GM12865 (cell line): ENCODE data around the gene ZNF613.
A peak's percentile ranks its signal among the peaks of the same experiment; 100 is the strongest.

ENCODE experiments used
- DNase-seq: peaks from one replicate; pipeline ENCODE4 v3.0.0; 2010; ENCODE audit warnings: low read depth
- H3K4me3 ChIP-seq: 2 replicates; pipeline ENCODE4 v1.5.1; 2011; ENCODE audit warnings: mild to moderate bottlenecking, low read depth, low read length, control low read depth
- CTCF ChIP-seq: IDR thresholded peaks from 2 replicates; pipeline ENCODE4 v1.5.1; 2011; ENCODE audit warnings: low read length, control low read depth, low read depth, inconsistent platforms; ENCODE audit not compliant: insufficient read depth; ENCODE audit errors: missing control alignments

Gene ZNF613

GRCh38 chr19:51916167-51916566, 11.1 kb upstream of the ZNF613 start:
- TF ChIP-seq CTCF, result no peak
- no peak for DNase-seq
- no peak overlapping the region for H3K4me3 ChIP-seq

DNA sequence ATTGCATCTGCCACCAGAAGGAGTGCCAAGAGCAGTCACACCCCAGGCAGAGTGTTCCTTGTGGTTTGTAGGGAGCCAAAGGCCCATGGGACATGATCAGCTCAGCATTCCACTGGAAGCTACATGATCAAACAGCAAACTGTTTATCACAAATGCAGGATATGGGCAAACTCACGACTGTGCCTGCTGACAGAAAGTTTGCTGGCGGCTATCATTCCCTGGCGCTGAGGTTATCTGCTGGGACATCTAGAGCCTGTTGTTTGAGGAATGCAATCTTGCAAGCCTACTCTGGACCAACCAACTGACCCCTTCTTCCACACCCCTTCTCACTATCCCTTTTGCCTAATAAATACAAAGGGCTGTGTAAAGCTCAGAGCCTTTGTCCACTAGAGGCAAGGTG, 7.7 kb upstream of the ZNF613 start:
- H3K4me3 ChIP-seq, result no peak overlapping the region
- no peak for DNase-seq
- no peak for TF ChIP-seq CTCF

- peak; percentile 5 for DNase-seq
- no peak for TF ChIP-seq CTCF
- H3K4me3 ChIP-seq, result no peak overlapping the region
These were observed 5.3 kb upstream of the ZNF613 start for GRCh38 chr19:51921949-51922348.

- TF ChIP-seq CTCF, result no peak
- DNase-seq, result no peak
- H3K4me3 ChIP-seq, result peak overlapping the region; percentile 86
These were observed 867 bp upstream of the ZNF613 start for GRCh38 chr19:51926426-51926783.

DNA sequence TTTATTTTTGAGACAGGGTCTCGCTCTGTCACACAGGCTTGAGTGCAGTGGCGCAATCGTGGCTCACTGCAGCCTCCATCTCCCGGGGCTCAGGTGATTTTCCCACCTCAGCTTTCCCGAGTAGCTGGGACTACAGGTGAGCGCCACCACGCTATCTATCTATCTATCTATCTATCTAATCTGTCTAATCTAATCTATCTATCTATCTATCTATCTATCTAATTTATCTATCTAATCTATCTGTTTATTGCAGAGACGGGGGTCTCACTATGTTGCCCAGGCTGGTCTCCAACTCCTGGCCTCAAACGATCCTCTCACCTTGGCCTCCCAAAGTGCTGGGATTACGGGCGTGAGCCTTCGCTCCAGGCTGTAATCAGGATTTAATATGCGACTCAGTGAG, 587 bp downstream of the ZNF613 start:
- peak overlapping the region; percentile 86 for H3K4me3 ChIP-seq
- DNase-seq, result no peak
- no peak for TF ChIP-seq CTCF

GRCh38 chr19:51931921-51932320, 4.6 kb downstream of the ZNF613 start:
- no peak for DNase-seq
- TF ChIP-seq CTCF, result no peak
- no peak overlapping the region for H3K4me3 ChIP-seq

GRCh38 chr19:51938936-51939335, 11.7 kb downstream of the ZNF613 start:
- DNase-seq, result no peak
- no peak for TF ChIP-seq CTCF
- no peak overlapping the region for H3K4me3 ChIP-seq
